Anterior cingulate cortex (tissue), 58 donors: Measurements from ENCODE around the gene MTTP.
A peak's percentile ranks its signal among the peaks of the same experiment; 100 is the strongest.

Experiments
- DNase-seq, 58 donors: peaks; one replicate each; lab custom pipeline; 2025; lab: John Stamatoyannopoulos, UW

Gene MTTP

GRCh38 chr4:99591757-99592156 is 17.1 kb downstream of the MTTP start:
- no peak for DNase-seq

GRCh38 chr4:99593781-99594641 is 19.4 kb downstream of the MTTP start:
- DNase-seq = no peak

- DNase-seq = no peak
Measured at GRCh38 chr4:99594818-99595217, 20.2 kb downstream of the MTTP start.

GRCh38 chr4:99606716-99607115 is 32.1 kb downstream of the MTTP start:
- peak in 2 of 58 donors; percentile 1 to 2 for DNase-seq

GRCh38 chr4:99608417-99608816 is 33.8 kb downstream of the MTTP start:
- no peak for DNase-seq

- no peak for DNase-seq
Measured at GRCh38 chr4:99610605-99611175, 36.1 kb downstream of the MTTP start.

- DNase-seq = no peak
Measured at GRCh38 chr4:99612281-99612680, 37.7 kb downstream of the MTTP start.

GRCh38 chr4:99612704-99613103 is 38.1 kb downstream of the MTTP start:
- DNase-seq = no peak

GRCh38 chr4:99614491-99614890 is 39.9 kb downstream of the MTTP start:
- no peak for DNase-seq

- DNase-seq = no peak
Measured at GRCh38 chr4:99615170-99615820, 40.7 kb downstream of the MTTP start.

- peak in 1 of 58 donors; percentile 3 for DNase-seq
Measured at GRCh38 chr4:99617374-99617773, 42.8 kb downstream of the MTTP start.

GRCh38 chr4:99622341-99622740 is 47.7 kb downstream of the MTTP start:
- DNase-seq = no peak

GRCh38 chr4:99624141-99624719 is 49.6 kb downstream of the MTTP start:
- no peak for DNase-seq

- DNase-seq = no peak
Measured at GRCh38 chr4:99625369-99625768, 50.7 kb downstream of the MTTP start.

- DNase-seq = no peak
Measured at GRCh38 chr4:99628040-99628439, 53.4 kb downstream of the MTTP start.

- no peak for DNase-seq
Measured at GRCh38 chr4:99629962-99630554, 55.4 kb downstream of the MTTP start.

GRCh38 chr4:99630857-99631360 is 56.3 kb downstream of the MTTP start:
- no peak for DNase-seq

- DNase-seq = no peak
Measured at GRCh38 chr4:99633772-99634171, 59.1 kb downstream of the MTTP start.

- no peak for DNase-seq
Measured at GRCh38 chr4:99634742-99635360, 60.2 kb downstream of the MTTP start.

- DNase-seq = no peak
Measured at GRCh38 chr4:99635601-99636000, 61.0 kb downstream of the MTTP start.
